ENCODE data around the gene NHLRC1.

Gene NHLRC1

GRCh38 chr6:18121580-18122127, 823 bp downstream of the NHLRC1 start:
- Histone ChIP-seq H3K4me2 (ENCODE audit: low read length) (no peak overlapping the region), H3K4me3 (ENCODE audit: low read length) (no peak overlapping the region)

DNA sequence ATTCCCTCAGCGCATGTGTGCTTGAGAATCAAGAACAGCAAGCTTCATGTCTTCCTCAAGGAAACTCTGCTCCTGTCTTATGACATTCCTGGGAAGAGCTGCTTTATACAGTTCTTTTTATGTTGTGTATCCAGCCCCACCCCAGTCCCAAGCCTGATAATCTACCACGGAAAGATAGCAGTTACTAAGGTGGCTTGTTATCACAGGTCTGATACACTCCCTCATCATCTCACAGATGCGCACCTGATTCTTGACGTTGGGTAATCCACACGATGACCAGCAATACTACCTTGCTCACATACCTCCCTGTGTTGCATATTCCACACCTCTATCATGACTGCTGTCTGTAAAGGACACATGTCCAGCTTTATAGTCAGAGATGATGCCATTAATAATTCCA, 3.2 kb downstream of the NHLRC1 start:
- no peak overlapping the region for H3K27ac ChIP-seq (ENCODE audit: low read depth, low read length)
- H3K4me1 ChIP-seq (ENCODE audit: control insufficient read depth, low read length), result no peaks in the 10 kb centered on the region
- H3K4me2 ChIP-seq (ENCODE audit: low read length), result no peak overlapping the region
- H3K27me3 ChIP-seq (ENCODE audit: control insufficient read depth, low read length), result 0 out of 2 replicates have a peak, but pooled peaks cover 2% of the 10 kb centered on the region
- no peaks in the 10 kb centered on the region for H3K9me3 ChIP-seq (ENCODE audit: control insufficient read depth, insufficient read depth, low read length)
- no peak overlapping the region for H3K4me3 ChIP-seq (ENCODE audit: low read length)
- H3K9me2 ChIP-seq (replicated peaks; ENCODE audit: control insufficient read depth, low read length), result no peaks in the 10 kb centered on the region
- H3F3A ChIP-seq (ENCODE audit: control insufficient read depth, insufficient read depth), result no peaks in the 10 kb centered on the region
- H3K36me3 ChIP-seq (ENCODE audit: control insufficient read depth, low read length), result no peaks in the 10 kb centered on the region
- H4K20me1 ChIP-seq (ENCODE audit: control insufficient read depth, insufficient read depth, low read depth, low read length), result no peaks in the 10 kb centered on the region
- no peak for TF ChIP-seq EZH2phosphoT487 (IDR thresholded peaks at IDR 0.05; ENCODE audit: borderline replicate concordance, low read length)
- TF ChIP-seq, protein P1, sequence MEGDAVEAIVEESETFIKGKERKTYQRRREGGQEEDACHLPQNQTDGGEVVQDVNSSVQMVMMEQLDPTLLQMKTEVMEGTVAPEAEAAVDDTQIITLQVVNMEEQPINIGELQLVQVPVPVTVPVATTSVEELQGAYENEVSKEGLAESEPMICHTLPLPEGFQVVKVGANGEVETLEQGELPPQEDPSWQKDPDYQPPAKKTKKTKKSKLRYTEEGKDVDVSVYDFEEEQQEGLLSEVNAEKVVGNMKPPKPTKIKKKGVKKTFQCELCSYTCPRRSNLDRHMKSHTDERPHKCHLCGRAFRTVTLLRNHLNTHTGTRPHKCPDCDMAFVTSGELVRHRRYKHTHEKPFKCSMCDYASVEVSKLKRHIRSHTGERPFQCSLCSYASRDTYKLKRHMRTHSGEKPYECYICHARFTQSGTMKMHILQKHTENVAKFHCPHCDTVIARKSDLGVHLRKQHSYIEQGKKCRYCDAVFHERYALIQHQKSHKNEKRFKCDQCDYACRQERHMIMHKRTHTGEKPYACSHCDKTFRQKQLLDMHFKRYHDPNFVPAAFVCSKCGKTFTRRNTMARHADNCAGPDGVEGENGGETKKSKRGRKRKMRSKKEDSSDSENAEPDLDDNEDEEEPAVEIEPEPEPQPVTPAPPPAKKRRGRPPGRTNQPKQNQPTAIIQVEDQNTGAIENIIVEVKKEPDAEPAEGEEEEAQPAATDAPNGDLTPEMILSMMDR (IDR thresholded peaks at IDR 0.05; ENCODE audit: low read depth, low read length, poor library complexity, severe bottlenecking), result no peak
- no peaks in the 10 kb centered on the region for H3K79me2 ChIP-seq (ENCODE audit: control insufficient read depth, low read length)

More at GRCh38 chr6:18121580-18122127, 823 bp downstream of the NHLRC1 start:
- H3K9me3 ChIP-seq (ENCODE audit: control insufficient read depth, insufficient read depth, low read length), result no peaks in the 10 kb centered on the region
- no peaks in the 10 kb centered on the region for H3K36me3 ChIP-seq (ENCODE audit: control insufficient read depth, low read length)
- H3K9me2 ChIP-seq (replicated peaks; ENCODE audit: control insufficient read depth, low read length), result no peaks in the 10 kb centered on the region
- no peaks in the 10 kb centered on the region for H4K20me1 ChIP-seq (ENCODE audit: control insufficient read depth, insufficient read depth, low read depth, low read length)
- H3F3A ChIP-seq (ENCODE audit: control insufficient read depth, insufficient read depth), result no peaks in the 10 kb centered on the region
- no peaks in the 10 kb centered on the region for H3K79me2 ChIP-seq (ENCODE audit: control insufficient read depth, low read length)
- no peaks in the 10 kb centered on the region for H3K4me1 ChIP-seq (ENCODE audit: control insufficient read depth, low read length)
- no peak overlapping the region for H3K27ac ChIP-seq (ENCODE audit: low read depth, low read length)
- 0 out of 2 replicates have a peak, but pooled peaks cover 2% of the 10 kb centered on the region for H3K27me3 ChIP-seq (ENCODE audit: control insufficient read depth, low read length)
- TF ChIP-seq, protein P1 (IDR thresholded peaks at IDR 0.05; ENCODE audit: low read depth, low read length, poor library complexity, severe bottlenecking), result peak; percentile 20
- TF ChIP-seq EZH2phosphoT487 (IDR thresholded peaks at IDR 0.05; ENCODE audit: borderline replicate concordance, low read length), result no peak

- Histone ChIP-seq H3K79me2 (ENCODE audit: control insufficient read depth, low read length) (no peaks in the 10 kb centered on the region), H3K27me3 (ENCODE audit: control insufficient read depth, low read length) (no peaks in the 10 kb centered on the region), H3K4me2 (ENCODE audit: low read length) (no peak overlapping the region), H3K4me3 (ENCODE audit: low read length) (no peak overlapping the region), H3K9me3 (ENCODE audit: control insufficient read depth, insufficient read depth, low read length) (no peaks in the 10 kb centered on the region), H3F3A (ENCODE audit: control insufficient read depth, insufficient read depth) (no peaks in the 10 kb centered on the region), H3K9me2 (replicated peaks; ENCODE audit: control insufficient read depth, low read length) (no peaks in the 10 kb centered on the region), H4K20me1 (ENCODE audit: control insufficient read depth, insufficient read depth, low read depth, low read length) (no peaks in the 10 kb centered on the region), H3K4me1 (ENCODE audit: control insufficient read depth, low read length) (no peaks in the 10 kb centered on the region), H3K36me3 (ENCODE audit: control insufficient read depth, low read length) (no peaks in the 10 kb centered on the region), H3K27ac (ENCODE audit: low read depth, low read length) (no peak overlapping the region)
- TF ChIP-seq, protein P1 (IDR thresholded peaks at IDR 0.05; ENCODE audit: low read depth, low read length, poor library complexity, severe bottlenecking), result no peak
- no peak for TF ChIP-seq EZH2phosphoT487 (IDR thresholded peaks at IDR 0.05; ENCODE audit: borderline replicate concordance, low read length)
These were observed 4.1 kb downstream of the NHLRC1 start for GRCh38 chr6:18118330-18118729.
